Activated naive CD8-positive, alpha-beta T cell treated with anti-CD3 and anti-CD28 coated beads, Interleukin-2, amount 10 ng/mL, durations not matched to agents 7 days and 5 days (primary cell): Measurements from ENCODE around the gene SLC22A14. TPM values are rescaled to one million over a fixed set of nuclear protein-coding genes. Genes with fewer than 3 reads are reported as not detected.

Experiments
- ATAC-seq: fragments of 150-1000 bp; cut with Tn5 transposase; one replicate; pipeline ENCODE4 v1.10.0; 2021; ENCODE audit warnings: low read depth, moderate library complexity
- POLR2A ChIA-PET: fragments of 350-600 bp; sonication (Branson Sonifier 250); formaldehyde crosslinking; loops from one replicate; lab custom pipeline; 2021; ENCODE audit warnings: antibody characterized with exemption; lab: Charles Lee
- DNase-seq: peaks from one replicate; pipeline ENCODE4 v3.0.0; 2021
- H3K27ac Mint-ChIP-seq: one replicate; pipeline ENCODE4 v1.8.0; 2022; ENCODE audit warnings: mild to moderate bottlenecking, mixed read lengths
- H3K27me3 Mint-ChIP-seq: one replicate; pipeline ENCODE4 v1.8.0; 2022; ENCODE audit warnings: mild to moderate bottlenecking, moderate library complexity, mixed read lengths
- H3K36me3 Mint-ChIP-seq: one replicate; pipeline ENCODE4 v1.8.0; 2021; ENCODE audit warnings: mild to moderate bottlenecking, mixed read lengths
- H3K4me1 Mint-ChIP-seq: one replicate; pipeline ENCODE4 v1.8.0; 2021; ENCODE audit warnings: mixed read lengths
- H3K4me3 Mint-ChIP-seq: one replicate; pipeline ENCODE4 v1.8.0; 2022; ENCODE audit warnings: mild to moderate bottlenecking, moderate library complexity, mixed read lengths
- H3K9me3 Mint-ChIP-seq: one replicate; pipeline ENCODE4 v1.8.0; 2021; ENCODE audit warnings: mixed read lengths
- total RNA-seq, 2 experiments: library from RNA; stranded (reverse); gene quantifications; one replicate each; pipeline ENCODE4 v1.2.3, GENCODE V29; 2021

SLC22A14 gene
- total RNA-seq, 2 experiments from 2014 or later: 0.17 to 0.22 TPM

- Mint-ChIP-seq H3K27ac (no peak overlapping the region), H3K4me3 (no peak overlapping the region), H3K4me1 (peaks cover 4% of the 10 kb centered on the region), H3K9me3 (no peaks in the 10 kb centered on the region), H3K36me3 (peaks cover 9% of the 10 kb centered on the region), H3K27me3 (no peaks in the 10 kb centered on the region)
- DNase-seq: no peak
- POLR2A ChIA-PET: no interaction called here
- no peak for ATAC-seq
Measured at GRCh38 chr3:38353151-38353550, 71.1 kb downstream of the SLC22A14 start.

- H3K27ac Mint-ChIP-seq: no peak overlapping the region
- no peaks in the 10 kb centered on the region for H3K27me3 Mint-ChIP-seq
- no peaks in the 10 kb centered on the region for H3K4me1 Mint-ChIP-seq
- DNase-seq: no peak
- no peak overlapping the region for H3K4me3 Mint-ChIP-seq
- H3K9me3 Mint-ChIP-seq: no peaks in the 10 kb centered on the region
- peaks cover 9% of the 10 kb centered on the region for H3K36me3 Mint-ChIP-seq
- POLR2A ChIA-PET: no interaction called here
- no peak for ATAC-seq
Measured at GRCh38 chr3:38354588-38355330, 72.7 kb downstream of the SLC22A14 start.

GRCh38 chr3:38359038-38359437, 76.9 kb downstream of the SLC22A14 start:
- Mint-ChIP-seq H3K9me3 (no peaks in the 10 kb centered on the region), H3K27me3 (no peaks in the 10 kb centered on the region), H3K4me3 (no peak overlapping the region), H3K36me3 (peaks cover 14% of the 10 kb centered on the region), H3K4me1 (peaks cover 2% of the 10 kb centered on the region), H3K27ac (no peak overlapping the region)
- no peak for ATAC-seq
- POLR2A ChIA-PET: no interaction called here
- DNase-seq: no peak

- POLR2A ChIA-PET: no interaction called here
- Mint-ChIP-seq H3K27me3 (no peaks in the 10 kb centered on the region), H3K4me1 (peaks cover 10% of the 10 kb centered on the region), H3K9me3 (no peaks in the 10 kb centered on the region), H3K4me3 (no peak overlapping the region), H3K27ac (no peak overlapping the region), H3K36me3 (peaks cover 19% of the 10 kb centered on the region)
- ATAC-seq (no peak), DNase-seq (no peak)
Measured at GRCh38 chr3:38360345-38360744, 78.3 kb downstream of the SLC22A14 start.

- no peak for ATAC-seq
- no peak overlapping the region for H3K4me3 Mint-ChIP-seq
- peaks cover 10% of the 10 kb centered on the region for H3K4me1 Mint-ChIP-seq
- no peaks in the 10 kb centered on the region for H3K27me3 Mint-ChIP-seq
- H3K27ac Mint-ChIP-seq: no peak overlapping the region
- POLR2A ChIA-PET: no interaction called here
- DNase-seq: no peak
- H3K36me3 Mint-ChIP-seq: peaks cover 19% of the 10 kb centered on the region
- no peaks in the 10 kb centered on the region for H3K9me3 Mint-ChIP-seq
Measured at GRCh38 chr3:38361496-38361895, 79.4 kb downstream of the SLC22A14 start.

- peaks cover 19% of the 10 kb centered on the region for H3K36me3 Mint-ChIP-seq
- no peak overlapping the region for H3K4me3 Mint-ChIP-seq
- H3K9me3 Mint-ChIP-seq: no peaks in the 10 kb centered on the region
- no peaks in the 10 kb centered on the region for H3K27me3 Mint-ChIP-seq
- ATAC-seq (no peak), DNase-seq (no peak)
- peaks cover 10% of the 10 kb centered on the region for H3K4me1 Mint-ChIP-seq
- POLR2A ChIA-PET: no interaction called here
- H3K27ac Mint-ChIP-seq: no peak overlapping the region
Measured at GRCh38 chr3:38362825-38363224, 80.7 kb downstream of the SLC22A14 start.

GRCh38 chr3:38364721-38365400, 82.8 kb downstream of the SLC22A14 start:
- no peak for ATAC-seq
- Mint-ChIP-seq H3K4me3 (no peak overlapping the region), H3K27ac (no peak overlapping the region), H3K27me3 (no peaks in the 10 kb centered on the region), H3K36me3 (peaks cover 27% of the 10 kb centered on the region), H3K4me1 (peaks cover 10% of the 10 kb centered on the region), H3K9me3 (no peaks in the 10 kb centered on the region)
- POLR2A ChIA-PET: no interaction called here
- DNase-seq: no peak

- DNase-seq: no peak
- Mint-ChIP-seq H3K4me3 (no peak overlapping the region), H3K4me1 (peaks cover 10% of the 10 kb centered on the region), H3K36me3 (peaks cover 27% of the 10 kb centered on the region), H3K9me3 (no peaks in the 10 kb centered on the region), H3K27me3 (no peaks in the 10 kb centered on the region), H3K27ac (no peak overlapping the region)
- ATAC-seq: no peak
- POLR2A ChIA-PET: no interaction called here
Measured at GRCh38 chr3:38365469-38366062, 83.5 kb downstream of the SLC22A14 start.

GRCh38 chr3:38366082-38366481, 84.0 kb downstream of the SLC22A14 start:
- Mint-ChIP-seq H3K36me3 (peaks cover 27% of the 10 kb centered on the region), H3K27me3 (no peaks in the 10 kb centered on the region), H3K9me3 (no peaks in the 10 kb centered on the region), H3K27ac (no peak overlapping the region), H3K4me3 (no peak overlapping the region), H3K4me1 (peaks cover 10% of the 10 kb centered on the region)
- no peak for ATAC-seq
- DNase-seq: no peak
- POLR2A ChIA-PET: no interaction called here

- Mint-ChIP-seq H3K9me3 (no peaks in the 10 kb centered on the region), H3K36me3 (peaks cover 27% of the 10 kb centered on the region), H3K4me3 (no peak overlapping the region), H3K27me3 (no peaks in the 10 kb centered on the region), H3K4me1 (peaks cover 10% of the 10 kb centered on the region), H3K27ac (no peak overlapping the region)
- DNase-seq (no peak), ATAC-seq (no peak)
- POLR2A ChIA-PET: no interaction called here
Measured at GRCh38 chr3:38367779-38368178, 85.7 kb downstream of the SLC22A14 start.

Other genes starting within 250 kb of the SLC22A14 start
- 1 to 10 TPM; 3.2 to 3.7 TPM for gene DLEC1, start 243.1 kb upstream of the SLC22A14 start, total RNA-seq
- 10 to 100 TPM; 89.0 to 93.5 TPM for gene ACAA1, start 145.2 kb upstream of the SLC22A14 start, total RNA-seq
- 10 to 100 TPM; 68.5 to 70.6 TPM for gene MYD88, start 143.6 kb upstream of the SLC22A14 start, total RNA-seq
- gene OXSR1, start 116.8 kb upstream of the SLC22A14 start, total RNA-seq: 10 to 100 TPM; 54.0 to 55.0 TPM
- gene SLC22A13, start 16.5 kb upstream of the SLC22A14 start, total RNA-seq: under 1 TPM; 0.57 to 0.61 TPM
- gene XYLB, start 64.5 kb downstream of the SLC22A14 start, total RNA-seq: 1 to 10 TPM; 2.6 to 3.1 TPM
- 1 to 10 TPM; 7.6 to 8.0 TPM for gene ACVR2B, start 171.6 kb downstream of the SLC22A14 start, total RNA-seq
- 10 to 100 TPM; 21.9 to 22.8 TPM for gene EXOG, start 214.0 kb downstream of the SLC22A14 start, total RNA-seq